Astrocyte of the cerebellum (primary cell): ENCODE data around the gene PTGIR.

Experiments used
- DNase-seq: peaks from one replicate; pipeline ENCODE4 v3.0.0-alpha.2; 2011; ENCODE audit warnings: low read depth
- H3K4me3 ChIP-seq: 2 replicates; pipeline ENCODE4 v1.5.1; 2011; ENCODE audit warnings: mild to moderate bottlenecking, low read depth, low read length, moderate library complexity
- in situ Hi-C: cut with HindIII; loops from 2 replicates; pipeline ENCODE4 v1.10.0; 2017; ENCODE audit warnings: low sequenced_read_pairs
- TF ChIP-seq, protein P1 (sequence below): IDR thresholded peaks from 2 replicates; pipeline ENCODE4 v1.5.1; 2012; ENCODE audit warnings: low read length, low read depth, moderate library complexity, mild to moderate bottlenecking; ENCODE audit errors: missing control alignments

The PTGIR gene

DNA sequence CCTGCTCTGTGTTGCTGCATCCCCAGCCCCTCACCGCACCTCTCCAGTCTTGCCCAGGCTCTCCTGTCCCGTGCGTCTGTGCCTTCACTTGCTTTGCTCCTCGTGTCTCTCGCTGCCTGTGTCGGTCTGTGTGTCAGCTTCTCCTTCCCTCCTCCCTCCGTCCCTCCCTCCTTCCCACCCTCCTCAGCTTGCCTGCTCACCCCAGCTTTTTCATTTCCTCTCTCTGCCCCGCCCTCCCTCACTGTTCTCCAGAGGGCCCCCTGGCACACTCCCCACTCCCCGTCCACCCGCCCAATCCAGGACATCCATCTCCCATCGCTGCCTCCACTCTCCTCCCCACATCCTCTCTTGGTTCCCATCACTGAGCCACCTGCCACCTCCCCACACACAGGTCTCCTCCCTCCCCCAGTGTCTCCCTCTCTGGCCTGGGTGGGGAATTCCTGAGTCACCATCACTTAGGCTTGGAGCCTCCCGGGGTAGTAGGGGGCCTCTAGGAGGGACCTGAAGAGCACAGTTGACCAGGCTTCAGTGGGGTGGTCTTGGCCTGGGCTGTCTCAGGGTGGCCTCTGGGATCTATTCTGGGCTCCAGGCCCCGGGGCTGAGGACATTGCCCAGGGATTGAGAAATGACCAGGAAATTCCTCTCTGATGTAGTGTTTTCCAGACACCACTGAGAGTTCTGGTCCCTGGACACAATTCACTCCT lies at the start of gene PTGIR:
TSS of gene PTGIR (minus strand) at position 132 of the 704 bp plus-strand sequence. CDS start 864 bp downstream, outside the sequence.
- DNase-seq = no peak
- no peak within 1 kb of the TSS for H3K4me3 ChIP-seq
- TF ChIP-seq, protein P1, sequence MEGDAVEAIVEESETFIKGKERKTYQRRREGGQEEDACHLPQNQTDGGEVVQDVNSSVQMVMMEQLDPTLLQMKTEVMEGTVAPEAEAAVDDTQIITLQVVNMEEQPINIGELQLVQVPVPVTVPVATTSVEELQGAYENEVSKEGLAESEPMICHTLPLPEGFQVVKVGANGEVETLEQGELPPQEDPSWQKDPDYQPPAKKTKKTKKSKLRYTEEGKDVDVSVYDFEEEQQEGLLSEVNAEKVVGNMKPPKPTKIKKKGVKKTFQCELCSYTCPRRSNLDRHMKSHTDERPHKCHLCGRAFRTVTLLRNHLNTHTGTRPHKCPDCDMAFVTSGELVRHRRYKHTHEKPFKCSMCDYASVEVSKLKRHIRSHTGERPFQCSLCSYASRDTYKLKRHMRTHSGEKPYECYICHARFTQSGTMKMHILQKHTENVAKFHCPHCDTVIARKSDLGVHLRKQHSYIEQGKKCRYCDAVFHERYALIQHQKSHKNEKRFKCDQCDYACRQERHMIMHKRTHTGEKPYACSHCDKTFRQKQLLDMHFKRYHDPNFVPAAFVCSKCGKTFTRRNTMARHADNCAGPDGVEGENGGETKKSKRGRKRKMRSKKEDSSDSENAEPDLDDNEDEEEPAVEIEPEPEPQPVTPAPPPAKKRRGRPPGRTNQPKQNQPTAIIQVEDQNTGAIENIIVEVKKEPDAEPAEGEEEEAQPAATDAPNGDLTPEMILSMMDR = no peak
- in situ Hi-C loops = no loop called here

- no peak overlapping the region for H3K4me3 ChIP-seq
- in situ Hi-C loops = no loop called here
- no peak for DNase-seq
- TF ChIP-seq, protein P1 = no peak
These were observed 45.9 kb upstream of the PTGIR start for GRCh38 chr19:46670813-46671212.

GRCh38 chr19:46668662-46669061 lies 43.8 kb upstream of the PTGIR start:
- TF ChIP-seq, protein P1 = no peak
- in situ Hi-C loops = no loop called here
- H3K4me3 ChIP-seq = no peak overlapping the region
- no peak for DNase-seq

DNA sequence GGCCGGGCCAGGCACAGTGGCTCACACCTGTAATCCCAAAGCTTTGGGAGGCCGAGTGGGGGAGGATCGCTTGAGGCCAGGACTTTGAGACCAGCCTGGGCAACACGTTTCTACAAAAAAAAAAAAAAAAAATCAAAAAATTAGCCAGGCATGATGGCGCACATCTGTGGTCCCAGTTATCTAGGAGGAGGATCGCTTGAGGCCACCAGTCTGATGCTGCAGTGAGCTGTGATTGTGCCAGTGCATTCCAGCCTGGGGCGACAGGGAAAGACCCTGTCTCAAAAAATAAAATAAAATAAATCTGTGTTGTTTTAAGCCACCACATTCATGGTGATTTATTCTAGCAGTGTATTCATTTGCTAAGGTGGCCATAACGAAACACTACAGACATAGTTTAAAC lies 40.2 kb upstream of the PTGIR start:
- H3K4me3 ChIP-seq = no peak overlapping the region
- in situ Hi-C loops = no loop called here
- TF ChIP-seq, protein P1 = no peak
- no peak for DNase-seq

DNA sequence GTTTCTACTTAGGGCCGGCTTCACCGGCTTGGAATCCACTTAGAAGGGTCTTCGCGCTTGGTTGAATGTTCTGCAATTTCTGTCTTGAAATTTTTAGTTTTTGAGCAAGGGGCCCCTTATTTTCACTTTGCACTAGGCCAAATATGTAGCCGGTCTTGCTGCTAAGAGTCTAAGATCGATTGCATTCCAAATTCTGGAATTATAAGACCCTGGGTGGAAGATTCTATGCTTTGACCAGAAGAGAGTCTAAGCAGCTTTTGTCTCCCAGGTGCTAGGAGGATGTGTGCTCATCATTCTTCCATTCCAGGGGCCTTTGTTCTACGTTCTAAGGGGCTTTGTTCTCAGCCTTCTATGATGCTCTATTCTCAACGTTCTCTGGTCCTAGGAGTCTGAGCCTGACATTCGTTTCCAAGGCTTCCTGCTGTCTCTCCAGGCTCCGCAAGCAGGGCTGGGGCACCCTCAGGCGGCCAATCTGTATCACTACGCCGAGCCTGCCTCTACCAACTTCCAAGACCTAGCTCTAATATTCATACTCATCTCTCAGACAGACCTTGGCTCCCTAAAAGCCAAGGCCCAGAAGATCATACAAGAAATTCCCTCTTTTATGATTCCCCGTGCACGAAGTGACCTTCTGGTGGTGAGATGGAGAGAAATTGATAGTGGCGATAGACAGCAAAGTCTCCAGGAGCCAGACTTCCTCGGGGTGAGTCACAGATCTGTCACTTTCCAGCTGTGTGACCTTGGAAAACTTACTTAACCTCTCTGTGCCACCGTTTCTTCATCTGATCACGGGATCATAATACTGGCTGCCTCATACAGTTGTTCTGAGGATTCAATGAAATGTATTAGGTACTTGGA lies 37.1 kb upstream of the PTGIR start:
- H3K4me3 ChIP-seq = peak overlapping the region; percentile 25
- in situ Hi-C loops = no loop called here
- TF ChIP-seq, protein P1 = peak; percentile 95
- DNase-seq = peak; percentile 81

- TF ChIP-seq, protein P1 = no peak
- DNase-seq = peak; percentile 97
- peak within 1 kb of the TSS; percentile 49 for H3K4me3 ChIP-seq
- in situ Hi-C loops = no loop called here
These were observed 36.3 kb upstream of the PTGIR start, which contains the start of gene DACT3 for GRCh38 chr19:46661020-46661731. DACT3 (minus strand) TSS chr19:46661182; CDS start chr19:46661064, 118 bp downstream.
